ENCODE measurements around the gene CCNH.

The CCNH gene

DNA sequence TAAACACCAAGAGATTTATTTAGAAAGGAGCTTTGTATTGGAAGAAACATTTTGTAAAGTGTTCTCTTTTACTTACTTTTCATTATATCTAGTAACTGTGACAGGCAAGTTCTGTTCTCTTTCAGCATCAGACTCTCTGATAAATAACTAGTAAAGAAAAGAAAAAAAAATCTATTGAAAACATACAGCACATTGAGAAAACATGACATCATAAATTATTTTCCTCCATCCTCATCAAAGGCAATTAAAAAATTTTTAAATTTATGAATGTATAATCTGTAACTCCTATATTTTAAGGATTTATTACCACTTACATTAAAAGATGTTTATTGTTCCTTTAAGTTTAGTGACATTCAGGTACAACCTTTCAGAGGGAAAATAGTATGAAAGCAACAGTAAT, 11.1 kb downstream of the CCNH start:
- DNase-seq = no peak

DNA sequence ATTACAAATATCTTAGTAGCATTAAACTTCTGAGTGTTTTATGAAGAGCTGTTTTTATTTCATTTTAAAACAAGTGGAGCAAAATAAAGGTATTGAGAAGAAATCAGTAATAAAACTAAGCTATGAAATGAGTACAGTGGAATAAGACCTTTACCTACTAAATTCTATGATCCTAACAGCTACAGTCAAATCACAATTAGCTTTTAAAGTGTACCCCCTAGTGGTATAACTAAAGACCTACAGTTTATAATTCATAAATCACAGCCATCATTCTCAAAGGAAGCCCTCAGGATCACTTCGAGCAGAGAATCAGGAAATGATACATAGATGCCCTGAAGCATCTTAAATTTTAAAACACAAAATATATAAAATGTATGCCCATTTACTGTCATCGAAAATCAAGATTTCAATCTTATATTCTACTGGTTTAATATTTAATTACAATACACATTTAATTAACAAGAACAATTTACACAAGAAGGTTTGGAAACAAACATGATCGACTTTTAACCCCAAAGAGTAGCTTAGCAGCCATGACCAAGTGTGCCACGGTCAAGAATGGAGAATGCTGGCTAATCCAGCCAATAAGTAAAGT, 12.3 kb downstream of the CCNH start:
- DNase-seq = no peak

DNA sequence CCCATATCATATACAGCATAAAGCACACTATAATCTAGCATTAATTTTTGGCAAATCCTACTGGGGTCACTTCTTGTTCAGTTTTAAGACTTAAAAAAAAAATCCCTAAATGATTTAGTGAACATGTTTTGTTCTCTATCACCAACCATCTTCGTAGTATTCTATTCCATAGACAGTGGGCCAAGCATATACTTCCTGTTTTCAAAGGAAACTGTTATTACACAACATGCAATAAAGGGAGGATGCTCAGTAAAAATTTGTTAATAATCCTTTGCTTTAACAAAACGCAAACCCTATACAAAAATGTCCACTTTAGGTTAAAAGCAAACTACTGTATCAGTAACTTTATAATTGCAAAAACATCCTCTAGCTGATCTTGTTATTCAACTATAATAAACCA, 13.0 kb downstream of the CCNH start:
- no peak for DNase-seq

DNA sequence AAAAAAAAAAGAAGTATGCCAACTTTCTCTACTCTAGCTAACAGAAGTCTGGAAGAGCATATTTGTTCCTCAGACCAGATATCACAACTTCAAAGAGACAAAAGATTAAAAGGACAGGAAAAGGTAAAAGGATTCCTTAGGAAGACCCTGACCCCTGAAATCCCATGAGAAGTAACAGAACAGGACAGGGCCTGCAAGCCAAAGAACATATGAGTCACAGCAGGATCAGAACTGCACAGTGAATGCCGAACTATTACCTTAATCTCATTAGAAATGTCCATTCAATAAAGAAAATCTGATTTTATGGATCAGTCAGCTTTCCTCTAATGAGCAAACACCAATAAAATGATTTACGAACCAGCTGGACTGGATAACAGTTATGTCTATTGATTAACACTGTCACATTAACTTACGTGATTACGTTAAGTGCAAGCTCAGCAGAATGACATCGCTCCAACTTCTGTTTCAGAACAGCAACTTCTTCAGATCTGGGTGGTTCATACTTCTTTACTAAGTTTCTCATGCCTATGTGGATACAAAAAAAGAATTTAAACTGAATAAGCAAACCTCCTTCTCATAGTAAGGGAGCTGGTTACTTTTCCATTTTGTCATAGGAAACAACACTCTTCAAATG, 13.6 kb downstream of the CCNH start:
- DNase-seq = no peak

DNA sequence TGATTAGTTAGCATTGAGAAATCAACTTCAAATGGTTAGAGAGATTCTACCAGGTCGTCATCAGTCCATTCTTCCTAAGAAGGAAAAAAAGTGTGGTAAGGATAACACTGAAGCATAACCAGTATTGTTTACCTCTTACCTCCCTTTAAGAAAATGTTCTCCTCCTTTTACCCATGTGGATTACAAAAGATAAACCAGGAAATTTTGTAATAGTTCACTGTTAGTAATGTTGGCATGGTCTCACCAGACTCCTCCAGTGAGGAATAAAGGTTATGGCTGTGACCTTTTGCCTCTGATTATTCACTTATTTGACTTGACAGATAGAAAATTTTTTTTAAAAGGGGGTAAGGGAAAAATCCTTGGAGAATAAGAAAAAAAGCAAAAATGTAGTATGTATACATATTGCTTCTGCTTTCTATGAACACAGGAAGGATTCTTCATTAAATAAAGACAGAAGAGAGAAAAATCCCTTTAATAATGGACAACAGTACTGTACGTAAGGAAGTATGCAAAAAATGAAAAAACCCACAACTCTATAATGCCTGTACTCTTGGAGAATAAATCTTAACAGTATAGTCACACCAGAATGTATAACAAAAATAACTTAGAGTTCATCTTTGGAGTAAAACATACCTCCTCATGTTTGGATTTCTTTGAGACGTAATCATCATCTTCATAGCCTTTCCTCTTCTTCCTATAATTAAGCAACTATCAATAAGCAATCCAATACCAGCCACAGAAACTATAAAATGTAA, 18.1 kb downstream of the CCNH start:
- no peak for DNase-seq

GRCh38 chr5:87393331-87393730, 19.4 kb downstream of the CCNH start:
- no peak for DNase-seq

DNA sequence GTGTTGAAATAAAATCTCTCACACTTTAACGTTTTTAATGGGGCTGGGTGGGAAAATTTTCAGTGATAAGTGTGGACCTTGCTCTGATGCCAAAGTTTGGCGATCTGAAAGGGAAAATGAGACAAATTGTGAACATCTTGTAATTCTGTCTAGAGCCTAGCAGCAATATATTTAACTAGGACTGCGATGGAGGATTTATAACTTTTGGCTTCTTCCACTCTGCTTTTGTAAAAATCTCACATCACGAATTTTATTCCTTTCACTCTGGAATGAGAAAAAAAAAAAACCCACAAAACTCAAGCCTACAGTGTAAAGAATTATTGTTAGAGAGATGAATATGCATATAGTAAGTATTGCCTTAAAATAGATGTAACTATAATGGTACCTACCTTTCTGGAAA, 19.9 kb downstream of the CCNH start:
- no peak for DNase-seq

DNA sequence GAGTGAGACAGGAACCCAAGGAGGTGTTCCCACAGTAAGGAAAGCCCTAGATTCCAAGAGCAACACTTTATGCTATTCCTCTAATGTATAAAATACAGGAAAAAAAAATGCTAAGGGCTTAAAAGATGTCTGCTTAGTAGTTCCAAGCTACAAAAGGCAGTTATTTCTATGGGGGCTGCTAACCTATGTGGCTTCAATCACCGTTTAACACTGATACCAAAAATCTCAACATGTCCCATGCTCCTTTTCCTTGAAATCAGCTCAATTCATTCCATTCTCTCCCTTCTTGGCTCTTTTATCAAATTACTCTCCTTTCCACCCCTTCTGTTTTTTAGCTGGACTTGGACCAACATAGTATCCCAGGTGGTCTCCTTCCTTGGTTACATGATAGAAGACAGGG, 20.6 kb downstream of the CCNH start:
- no peak for DNase-seq

- no peak for DNase-seq
These were observed 22.0 kb downstream of the CCNH start for GRCh38 chr5:87390576-87391199.

GRCh38 chr5:87390075-87390474, 22.7 kb downstream of the CCNH start:
- no peak for DNase-seq

DNA sequence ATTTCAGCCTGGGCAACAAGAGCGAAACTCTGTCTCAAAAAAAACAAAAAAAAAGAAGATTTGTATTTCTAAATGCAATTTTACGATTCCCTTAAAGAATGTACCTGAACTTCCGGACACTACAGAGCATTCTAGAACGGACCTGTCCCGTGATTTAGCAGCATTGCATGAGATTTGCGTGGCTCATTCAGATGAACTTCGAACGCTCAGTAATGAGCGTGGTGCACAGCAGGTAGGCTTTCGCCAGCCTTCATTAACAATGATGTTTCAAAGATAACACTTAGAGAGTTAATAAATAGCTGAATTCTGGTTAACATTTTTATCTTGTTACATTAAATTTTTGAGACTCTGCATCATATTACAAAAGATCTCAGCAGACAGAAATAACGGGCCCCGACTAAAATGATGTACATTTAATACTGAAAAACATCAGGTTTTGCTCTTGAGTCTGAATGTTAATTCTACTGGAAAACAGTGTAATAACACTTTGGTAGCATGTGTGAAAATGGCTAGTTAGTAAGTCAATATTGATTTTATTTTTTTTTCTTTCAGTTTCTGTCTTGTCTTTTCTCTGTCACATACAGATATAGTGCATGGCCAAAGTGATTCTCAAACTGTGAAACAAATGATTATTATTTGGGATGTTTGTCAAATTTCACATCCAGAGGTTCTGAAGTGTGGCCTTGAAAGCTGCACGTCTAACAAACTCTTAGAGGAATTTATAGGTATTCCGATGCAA, 23.3 kb downstream of the CCNH start:
- no peak for DNase-seq

GRCh38 chr5:87388129-87388528, 24.6 kb downstream of the CCNH start:
- no peak for DNase-seq

DNA sequence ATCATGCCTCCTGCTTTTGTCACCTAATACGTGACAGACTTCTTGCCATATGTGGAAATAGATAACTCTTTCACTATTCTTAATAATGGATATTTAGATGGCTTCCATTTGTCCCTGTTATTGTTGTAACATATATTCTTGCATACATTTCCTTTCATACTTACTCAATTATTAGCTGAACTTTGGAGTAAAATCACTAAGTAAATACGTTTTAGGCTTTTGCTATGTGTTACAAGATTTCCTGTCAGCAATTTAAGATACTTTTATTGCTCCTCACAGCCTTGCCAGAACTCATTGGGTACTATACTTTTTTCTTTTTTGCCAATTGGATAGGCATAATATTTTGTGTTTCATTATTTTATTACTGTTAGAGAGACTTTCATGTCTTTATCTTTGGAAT, 26.9 kb downstream of the CCNH start:
- no peak for DNase-seq

GRCh38 chr5:87383216-87383615, 29.5 kb downstream of the CCNH start:
- DNase-seq = no peak

- no peak for DNase-seq
These were observed 30.5 kb downstream of the CCNH start for GRCh38 chr5:87382224-87382623.

DNA sequence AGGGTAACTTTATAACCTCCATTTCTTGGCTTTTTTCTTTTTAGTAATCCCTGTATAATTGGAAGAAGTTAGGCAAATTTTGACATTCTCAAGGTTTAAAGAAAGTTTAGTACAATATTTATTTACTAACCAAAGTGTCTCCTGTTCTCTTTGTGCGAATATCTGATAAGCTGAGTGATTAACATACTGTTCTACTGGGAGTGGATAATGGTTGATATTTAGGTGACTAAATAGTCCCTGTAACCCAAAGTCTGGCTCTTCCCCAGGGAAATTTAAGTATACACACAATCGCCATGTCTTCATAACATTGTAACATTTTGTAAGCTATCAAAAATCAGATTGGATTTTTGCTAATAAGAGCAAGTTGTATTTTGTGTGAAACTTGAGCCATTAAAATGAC, 40.0 kb downstream of the CCNH start:
- no peak for DNase-seq

DNA sequence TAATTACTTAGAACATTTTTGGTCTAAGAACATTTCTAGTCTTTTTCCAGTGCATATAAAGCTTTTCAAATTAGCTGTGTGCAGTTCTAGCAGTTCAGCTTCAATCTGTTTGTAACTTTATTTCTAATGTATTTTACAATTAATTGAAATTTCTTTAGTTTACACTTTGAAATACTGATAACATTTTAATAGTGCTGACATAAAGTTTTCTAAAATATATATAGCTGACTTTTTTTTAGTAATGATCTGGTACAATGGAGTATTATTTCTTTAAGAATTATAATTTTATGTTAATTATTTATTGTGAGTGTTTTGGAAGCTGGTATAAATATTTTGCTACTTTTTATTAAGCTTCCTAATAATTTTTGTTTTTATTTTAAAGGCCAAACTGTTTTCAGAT, 43.3 kb downstream of the CCNH start:
- DNase-seq = no peak

DNA sequence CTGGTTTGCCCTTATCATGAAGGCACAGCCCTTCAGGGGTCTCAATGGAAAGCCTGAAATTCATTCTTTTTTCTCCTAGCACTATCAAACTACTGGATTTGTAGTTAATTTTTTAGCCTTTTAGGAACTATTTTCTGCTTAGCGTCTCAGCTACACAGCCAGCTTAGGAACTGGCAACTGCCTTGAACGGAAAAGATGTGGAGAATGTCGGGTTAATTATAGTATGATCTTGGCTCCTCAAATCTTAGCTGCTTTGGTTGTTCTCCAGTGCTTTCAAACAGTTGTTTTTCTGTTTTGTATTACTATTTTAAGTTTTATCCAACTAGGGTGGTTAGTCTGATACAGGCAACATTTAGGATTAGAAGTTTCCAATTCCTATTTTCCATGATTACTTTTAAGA, 44.1 kb downstream of the CCNH start:
- no peak for DNase-seq

DNA sequence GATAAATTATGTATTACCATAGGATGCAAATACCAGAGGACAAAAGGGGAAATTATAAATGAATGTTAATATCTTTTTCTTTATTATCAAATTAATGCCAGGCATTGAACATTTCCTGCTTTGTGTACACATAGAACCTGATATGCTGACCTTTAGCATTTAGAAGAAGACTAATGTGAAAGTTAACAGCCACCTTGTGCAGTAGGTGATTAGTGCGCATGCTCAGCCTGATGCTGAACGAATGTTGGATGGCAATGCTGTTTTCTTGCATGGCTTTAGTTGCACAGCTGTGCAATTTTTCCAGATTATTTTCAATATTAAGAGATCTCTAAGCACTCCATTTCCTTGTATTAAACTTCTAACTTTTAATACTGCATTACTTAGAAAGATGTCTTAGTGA, 45.5 kb downstream of the CCNH start:
- no peak for DNase-seq

DNA sequence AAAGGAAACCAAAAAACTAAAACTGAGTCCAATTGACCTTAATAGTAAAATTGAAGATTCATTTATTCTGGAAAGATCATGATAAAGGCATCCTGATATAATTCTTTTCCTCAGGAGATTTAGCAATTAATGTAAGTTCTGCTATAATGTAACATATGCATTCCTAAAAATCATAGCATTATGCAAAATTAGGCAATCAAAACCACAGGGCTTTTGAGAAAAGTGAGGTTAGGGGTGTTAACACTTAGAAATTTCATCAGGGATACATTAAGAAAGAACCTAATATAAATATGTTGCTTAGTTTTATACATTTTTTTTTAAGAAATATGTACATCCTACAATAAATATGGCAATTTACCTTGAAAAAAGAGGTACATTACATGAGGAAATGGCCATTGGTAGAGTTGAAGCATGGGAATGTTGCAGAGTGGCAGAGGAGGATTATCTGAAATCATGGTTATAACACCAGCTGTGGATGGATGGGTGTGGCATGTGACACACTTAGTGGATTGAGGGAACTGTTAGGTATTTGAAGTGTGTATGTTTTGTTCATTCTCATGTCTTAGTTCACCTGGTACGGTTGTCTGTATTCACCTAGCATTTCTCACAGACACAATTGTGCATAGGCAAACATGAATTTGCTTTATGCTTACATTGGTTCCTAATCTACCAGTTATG, 51.1 kb downstream of the CCNH start:
- no peak for DNase-seq

DNA sequence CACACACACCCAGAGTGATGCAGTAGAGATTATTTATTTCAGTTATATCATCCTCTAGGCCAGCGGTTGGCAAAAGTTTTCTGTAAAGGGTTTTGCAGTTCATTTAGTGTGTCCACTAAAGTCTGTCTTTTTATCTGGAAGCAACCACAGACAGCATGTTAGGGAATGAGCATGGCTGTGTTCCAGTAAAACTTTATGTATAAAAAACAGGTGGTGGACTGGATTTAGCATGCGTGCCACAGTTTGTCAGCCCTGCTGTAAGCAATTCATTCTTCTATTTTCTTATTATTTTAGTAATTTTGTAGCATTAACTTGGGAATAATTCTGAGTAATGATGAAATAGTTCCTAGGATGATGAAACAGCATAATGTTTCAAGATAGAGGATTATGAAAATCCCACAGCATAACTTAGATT, 51.7 kb downstream of the CCNH start:
- DNase-seq = no peak

GRCh38 chr5:87360132-87360531, 52.6 kb downstream of the CCNH start:
- no peak for DNase-seq

GRCh38 chr5:87359106-87359505, 53.6 kb downstream of the CCNH start:
- DNase-seq = no peak
